Measurements from ENCODE around the gene ROBO1. TPM values are rescaled to one million over a fixed set of nuclear protein-coding genes. Genes with fewer than 3 reads are reported as not detected.
"Not testable (repeated sequence)": the region's sequence is repeated elsewhere in the genome, so short reads cannot be mapped to it uniquely, and the experiment has no call there.

The ROBO1 gene
- total RNA-seq, result 0.11 TPM in 1 of 2 replicates, not detected in the other

DNA sequence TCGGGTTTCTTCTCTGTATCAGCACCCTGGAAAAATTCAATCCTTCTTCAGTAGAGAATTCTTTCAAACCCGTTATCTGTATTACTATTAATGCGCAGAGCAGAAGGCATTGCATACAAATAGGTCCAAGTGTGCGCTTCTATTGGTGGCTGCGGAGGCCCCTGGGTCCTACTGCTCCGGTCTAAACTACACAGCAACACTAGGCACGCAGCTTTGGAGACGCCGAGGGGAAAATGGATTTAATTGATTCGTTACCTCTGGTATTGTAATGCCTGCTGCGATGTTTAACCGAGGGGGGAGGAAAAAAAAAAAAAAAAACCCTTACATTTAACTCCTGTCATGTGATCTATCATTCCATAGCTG lies at the start of gene ROBO1:
Gene ROBO1 (minus strand): TSS at position 94 of the 363 bp plus-strand sequence.
- intact Hi-C loops (cut with micrococcal nuclease), result no loop called here

DNA sequence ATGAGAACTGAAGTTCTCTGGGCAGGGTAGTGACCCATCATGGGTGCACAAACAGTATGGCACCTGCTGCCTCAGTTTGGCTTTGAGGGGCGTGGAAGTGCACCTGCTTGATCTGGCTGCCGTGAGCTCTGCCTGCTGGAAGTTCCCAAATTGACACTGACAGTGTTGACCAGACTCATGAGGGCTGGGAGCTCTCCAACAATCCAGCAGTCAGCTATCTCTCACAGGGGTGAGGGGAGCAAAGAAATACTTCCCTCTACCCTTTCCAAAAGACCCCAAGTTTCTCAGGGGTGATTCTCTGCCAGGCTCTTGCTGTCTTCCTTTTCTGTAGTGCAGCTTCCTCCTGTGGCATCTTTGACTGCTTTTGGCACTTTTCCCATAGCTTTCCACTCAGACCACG lies 49.4 kb upstream of the ROBO1 start:
- intact Hi-C loops (cut with micrococcal nuclease), result no loop called here

DNA sequence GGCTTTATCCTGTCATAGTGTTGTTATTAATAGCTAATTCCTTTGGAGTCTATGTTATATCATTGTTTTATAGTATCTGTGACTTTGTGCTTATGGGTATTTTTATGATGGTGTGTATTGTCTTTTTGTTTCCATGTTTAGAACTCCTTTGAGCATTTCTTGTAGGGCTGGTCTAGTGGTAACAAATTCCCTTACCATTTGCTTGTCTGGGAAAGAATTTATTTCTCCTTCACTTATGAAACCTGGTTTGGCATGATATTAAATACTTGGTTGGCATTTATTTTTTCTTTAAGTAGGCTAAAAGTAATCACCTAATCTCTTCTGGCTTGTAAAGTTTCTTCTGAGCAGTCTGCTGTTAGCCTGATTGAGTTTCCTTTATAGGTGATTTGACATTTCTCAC lies 47.7 kb upstream of the ROBO1 start:
- intact Hi-C loops (cut with micrococcal nuclease), result no loop called here

DNA sequence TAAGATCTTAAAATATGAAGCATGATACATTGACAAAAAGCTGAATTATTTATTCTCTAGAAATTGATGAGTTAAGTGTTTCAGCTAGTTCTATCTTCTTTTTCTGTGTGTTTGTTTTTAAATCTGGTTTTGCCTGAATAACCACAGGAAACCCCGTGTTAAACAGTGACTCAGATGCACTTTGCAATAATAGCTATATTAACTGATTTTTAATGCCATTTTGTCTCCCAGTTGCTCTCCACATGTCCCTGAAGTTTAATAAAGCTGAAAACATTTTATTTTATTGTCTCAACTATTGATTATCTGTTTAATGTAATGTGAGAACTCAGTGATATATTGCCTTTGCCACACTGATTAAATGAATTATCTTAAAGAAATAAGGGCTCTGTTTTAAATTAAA lies 42.8 kb upstream of the ROBO1 start:
- intact Hi-C loops (cut with micrococcal nuclease), result no loop called here

DNA sequence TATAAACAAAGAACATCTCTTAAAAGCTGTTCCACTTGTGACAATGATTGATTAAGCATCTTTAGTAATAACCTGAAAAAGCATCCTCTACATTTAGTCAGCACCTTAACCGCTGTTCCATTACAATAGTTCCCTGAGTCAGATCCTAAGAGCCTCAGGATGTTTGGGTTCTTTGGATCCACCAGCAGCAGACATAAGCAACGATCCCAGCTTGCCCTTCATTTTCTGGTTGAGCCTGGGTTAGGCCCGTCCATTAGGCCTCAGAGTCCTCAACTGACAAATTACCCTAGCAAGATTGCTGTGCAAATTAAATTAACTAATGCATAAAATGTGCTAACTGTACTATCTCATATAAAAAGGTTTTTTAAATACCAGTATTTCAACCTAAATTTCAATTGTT lies 42.3 kb upstream of the ROBO1 start:
- intact Hi-C loops (cut with micrococcal nuclease), result no loop called here

DNA sequence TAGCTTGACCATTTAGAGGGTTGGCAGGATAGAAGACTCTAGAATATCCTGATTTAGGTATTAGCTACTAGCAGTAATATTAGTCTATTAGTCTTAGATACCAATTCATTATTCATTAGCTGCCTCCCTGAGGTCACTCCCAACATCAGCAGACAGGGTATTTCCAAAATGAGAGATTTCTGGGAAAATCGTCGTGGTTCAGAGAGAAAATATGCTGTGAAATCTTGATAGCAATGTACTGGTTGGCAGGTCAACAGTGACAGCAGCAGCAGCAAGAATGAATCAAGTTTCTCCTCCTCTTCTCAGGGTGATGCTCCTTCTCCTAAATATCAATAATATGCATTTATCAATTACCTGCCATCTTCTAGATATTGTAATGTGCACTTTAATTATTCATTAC lies 41.3 kb upstream of the ROBO1 start:
- intact Hi-C loops (cut with micrococcal nuclease), result no loop called here

DNA sequence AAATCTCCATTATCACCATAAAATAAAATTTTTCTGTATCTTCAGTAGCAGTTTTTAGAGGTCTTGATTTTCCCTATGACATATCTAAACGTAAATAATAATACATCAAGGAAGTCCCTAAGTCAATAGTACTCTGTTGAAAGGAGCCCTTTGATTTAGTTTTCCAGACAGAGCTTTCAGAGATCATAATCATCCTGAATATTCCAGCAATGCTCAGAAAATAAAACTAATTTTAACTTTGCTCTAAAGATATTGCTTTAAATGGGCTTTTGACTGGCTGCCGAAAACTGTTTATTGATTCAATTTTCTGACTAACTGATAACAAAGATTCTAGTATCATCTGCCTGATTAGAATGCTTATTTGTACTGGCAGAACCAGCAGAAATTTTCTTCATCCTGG lies 40.7 kb upstream of the ROBO1 start:
- intact Hi-C loops (cut with micrococcal nuclease), result no loop called here

DNA sequence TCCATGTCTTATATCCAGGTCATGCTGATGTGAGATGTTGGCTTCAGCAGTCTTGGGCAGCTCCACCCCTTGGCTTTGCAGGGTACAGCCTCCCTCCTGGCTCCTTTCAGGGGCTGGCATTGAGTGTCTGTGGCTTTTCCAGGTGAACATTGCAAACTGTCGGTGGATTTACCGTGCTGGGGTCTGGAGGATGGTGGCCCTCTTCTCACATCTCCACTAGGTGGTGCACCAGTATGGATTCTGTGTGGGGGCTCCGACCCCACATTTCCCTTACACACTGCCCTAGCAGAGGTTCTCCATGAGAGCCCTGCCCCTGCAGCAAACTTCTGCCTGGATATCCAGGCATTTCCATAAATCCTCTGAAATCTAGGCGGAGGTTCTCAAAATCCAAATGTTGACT lies 22.4 kb upstream of the ROBO1 start:
- intact Hi-C loops (cut with micrococcal nuclease), result not testable (repeated sequence)

DNA sequence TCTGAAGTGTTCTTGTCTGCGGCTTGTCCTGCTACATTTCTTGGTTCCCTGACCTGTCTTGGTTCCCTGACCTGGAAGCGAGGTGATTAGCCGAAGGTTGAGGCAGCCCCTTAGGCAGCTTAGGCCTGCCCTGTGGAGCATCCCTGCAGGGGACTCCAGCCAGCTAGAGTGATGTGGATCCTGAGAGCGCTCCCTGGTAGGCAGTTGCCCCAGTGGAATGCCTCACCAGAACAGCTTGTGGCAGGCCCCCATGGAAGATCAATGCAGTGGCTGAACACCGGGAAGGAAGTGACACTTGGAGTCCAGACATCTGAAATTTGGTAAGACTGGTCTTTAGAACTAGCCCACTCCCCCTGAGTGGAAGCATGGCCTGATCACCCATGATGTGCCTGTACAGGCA lies 5.5 kb upstream of the ROBO1 start:
- intact Hi-C loops (cut with micrococcal nuclease), result no loop called here

DNA sequence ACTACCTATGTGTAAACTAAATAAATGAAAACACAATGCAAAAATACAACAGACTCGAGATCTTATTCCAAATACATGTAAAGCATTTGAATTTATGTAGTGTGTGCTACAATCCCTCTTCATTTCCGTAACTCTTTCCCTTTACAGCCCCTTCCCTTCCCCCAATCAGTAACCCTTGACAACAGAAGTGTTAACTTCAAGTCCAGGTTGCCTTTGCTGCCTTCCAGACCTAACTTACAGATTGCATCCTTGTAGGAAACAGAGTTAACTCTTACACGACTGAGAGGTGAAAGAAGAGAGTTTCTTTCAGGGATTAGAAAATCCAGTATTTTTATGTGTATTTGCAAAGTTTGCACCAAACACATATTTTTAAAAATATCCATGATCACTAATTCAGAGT lies 1.4 kb upstream of the ROBO1 start:
- intact Hi-C loops (cut with micrococcal nuclease), result no loop called here

DNA sequence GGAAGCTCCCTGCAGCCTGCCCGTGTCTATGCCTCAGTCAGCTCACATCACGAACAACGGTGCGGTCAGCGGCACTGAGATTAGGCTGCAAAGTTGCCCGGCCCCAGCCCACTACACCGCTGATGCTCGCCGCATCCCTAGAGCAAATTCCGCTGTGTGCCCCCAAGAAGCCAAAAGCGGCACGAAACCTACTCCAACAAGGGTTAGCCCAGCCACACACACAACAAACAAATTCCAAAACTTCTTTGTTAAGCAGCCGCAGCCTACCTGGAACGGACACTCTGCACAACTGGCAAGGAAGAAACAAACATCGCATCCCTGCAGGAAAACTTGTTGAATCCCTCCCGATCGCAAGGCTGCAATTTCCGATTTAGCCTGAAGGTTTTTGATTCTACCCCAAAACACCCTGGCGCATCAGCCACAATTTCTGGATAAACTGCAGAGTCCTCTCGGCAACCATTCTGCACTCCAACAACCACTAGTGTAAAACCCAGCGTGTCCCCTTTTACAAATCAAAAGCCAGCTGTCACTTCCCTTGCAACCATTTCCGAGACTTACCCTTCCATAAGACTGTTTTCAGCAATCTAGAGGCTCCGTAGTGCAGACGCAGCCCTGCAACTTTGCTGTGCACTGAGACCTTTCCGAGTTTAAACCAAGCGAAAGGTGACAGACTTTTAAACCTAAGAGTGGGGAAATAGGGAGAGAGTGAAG lies 449 bp downstream of the ROBO1 start:
- intact Hi-C loops (cut with micrococcal nuclease), result no loop called here

DNA sequence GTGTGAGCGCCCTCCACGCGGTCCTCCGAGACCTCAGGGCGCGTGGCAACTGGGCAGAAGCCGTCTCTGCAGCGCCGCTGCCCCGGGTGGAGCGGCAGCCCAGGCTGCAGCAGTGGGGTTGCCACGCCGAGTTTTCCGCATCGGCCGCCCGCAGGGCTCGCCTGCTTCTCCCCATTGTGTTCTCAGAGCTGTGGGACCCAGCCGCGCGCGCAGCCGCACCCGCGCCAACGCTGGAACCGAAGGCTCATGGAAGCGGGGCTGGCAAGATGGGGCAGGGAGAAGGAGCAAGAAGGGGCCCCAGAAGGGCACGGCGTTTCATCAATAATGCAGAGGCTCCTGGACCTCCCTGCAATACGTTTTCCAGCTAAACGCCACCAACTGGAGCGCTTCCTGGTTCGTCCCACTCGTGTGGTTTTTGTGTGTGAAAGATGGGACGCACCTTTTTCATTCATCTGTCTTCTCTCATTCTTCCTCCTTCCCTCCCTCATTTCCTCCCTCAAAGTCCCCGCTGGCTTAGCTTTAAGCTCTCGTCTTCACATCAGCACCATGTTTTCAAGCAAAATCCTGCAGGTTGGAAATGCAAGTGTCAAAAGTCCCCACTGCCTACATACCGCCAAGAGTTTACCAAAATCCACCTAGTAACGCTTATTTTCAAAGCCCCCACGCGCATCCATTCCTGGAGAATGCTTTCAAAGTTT lies 1.2 kb downstream of the ROBO1 start:
- intact Hi-C loops (cut with micrococcal nuclease), result no loop called here

DNA sequence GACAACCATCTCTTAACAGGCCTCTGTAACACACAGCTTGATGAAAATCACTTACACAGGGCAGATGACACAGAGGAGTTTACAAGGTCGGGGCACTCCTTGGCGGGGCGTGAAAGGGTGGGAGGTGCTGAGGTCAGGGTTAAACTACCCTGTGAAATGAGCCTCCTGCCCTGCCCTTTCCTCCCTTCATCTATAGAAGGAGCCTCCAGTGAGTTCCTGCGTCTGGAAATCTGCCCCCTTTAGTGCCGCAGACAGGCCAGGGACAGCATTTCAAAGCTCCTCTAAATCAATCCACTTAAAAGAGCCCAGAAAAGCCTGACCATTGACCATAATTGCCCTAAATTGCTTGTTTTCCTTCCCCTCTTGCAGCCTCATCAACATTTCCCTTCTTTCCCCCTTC lies 1.9 kb downstream of the ROBO1 start:
- intact Hi-C loops (cut with micrococcal nuclease), result no loop called here

DNA sequence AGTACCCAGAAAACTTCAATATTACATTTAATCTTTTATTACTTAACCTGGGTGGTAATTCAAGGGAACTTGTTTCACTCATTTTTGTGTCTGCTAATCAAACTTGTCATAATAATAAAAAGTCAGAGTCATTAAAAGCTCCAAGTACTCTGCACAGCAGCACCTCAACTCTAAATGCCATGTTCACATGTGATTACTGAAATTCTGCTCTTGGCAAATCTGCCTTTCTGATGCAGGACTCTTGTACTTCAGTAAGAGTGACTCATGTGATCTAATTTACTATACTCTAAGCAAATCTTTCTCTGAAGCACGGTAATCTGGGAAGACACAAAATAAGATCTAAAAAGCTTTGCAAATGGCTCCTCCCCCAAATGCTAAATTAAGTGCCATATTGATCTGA lies 6.4 kb downstream of the ROBO1 start:
- intact Hi-C loops (cut with micrococcal nuclease), result no loop called here

DNA sequence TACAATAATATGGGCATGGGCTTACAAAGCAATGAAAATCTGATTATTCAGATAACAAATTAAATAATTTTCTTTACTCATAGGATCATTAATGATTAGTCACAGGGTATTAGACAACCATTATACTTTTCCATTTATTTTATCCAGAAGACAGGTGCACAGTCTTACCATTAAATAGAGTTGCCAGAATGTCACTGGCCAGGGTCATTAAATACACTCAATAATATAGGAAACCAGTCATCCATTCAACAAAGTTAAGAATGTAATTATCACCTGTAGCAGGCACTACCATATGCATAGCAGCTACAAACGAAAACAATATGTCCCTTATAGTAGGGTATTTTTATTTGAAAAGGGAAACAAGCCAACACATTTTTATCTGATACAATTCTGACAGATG lies 16.1 kb downstream of the ROBO1 start:
- intact Hi-C loops (cut with micrococcal nuclease), result no loop called here

DNA sequence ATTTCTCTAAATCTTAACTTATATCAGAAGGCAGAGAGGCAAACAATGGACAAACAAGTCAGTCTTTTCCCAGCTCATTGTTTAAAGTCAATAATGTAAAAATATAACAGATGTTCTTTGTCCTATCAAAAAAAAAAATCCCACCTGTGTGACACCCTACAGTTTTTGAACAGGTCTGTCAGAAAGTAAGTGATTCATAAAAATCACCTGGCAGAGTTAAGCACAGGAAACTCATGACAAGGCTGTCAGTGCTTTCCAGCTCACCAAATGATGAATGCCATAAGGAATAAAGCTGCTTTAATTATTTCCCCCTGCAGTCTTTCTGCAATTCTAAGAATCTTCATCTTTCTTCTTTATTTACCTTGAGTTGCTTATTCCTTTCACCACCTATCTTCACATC lies 30.3 kb downstream of the ROBO1 start:
- intact Hi-C loops (cut with micrococcal nuclease), result no loop called here

DNA sequence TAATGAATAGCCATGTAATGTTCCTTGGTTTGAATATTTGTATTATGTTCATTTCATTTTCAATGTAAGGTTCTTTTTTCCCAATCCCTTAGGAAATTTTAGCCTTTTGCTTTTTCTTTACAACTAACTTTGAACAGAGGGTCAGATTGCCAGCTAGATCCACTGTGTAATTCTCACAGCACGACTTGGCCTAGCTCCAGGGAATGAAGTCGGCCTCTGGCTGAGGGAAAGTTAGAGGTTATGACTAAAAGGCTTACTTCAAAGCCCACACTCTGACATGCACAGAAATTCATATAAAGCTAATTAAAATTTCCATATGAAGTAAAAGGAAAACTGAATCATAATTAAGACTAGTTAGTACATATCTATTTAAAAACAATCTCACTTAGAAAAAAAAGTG lies 38.7 kb downstream of the ROBO1 start:
- intact Hi-C loops (cut with micrococcal nuclease), result no loop called here

DNA sequence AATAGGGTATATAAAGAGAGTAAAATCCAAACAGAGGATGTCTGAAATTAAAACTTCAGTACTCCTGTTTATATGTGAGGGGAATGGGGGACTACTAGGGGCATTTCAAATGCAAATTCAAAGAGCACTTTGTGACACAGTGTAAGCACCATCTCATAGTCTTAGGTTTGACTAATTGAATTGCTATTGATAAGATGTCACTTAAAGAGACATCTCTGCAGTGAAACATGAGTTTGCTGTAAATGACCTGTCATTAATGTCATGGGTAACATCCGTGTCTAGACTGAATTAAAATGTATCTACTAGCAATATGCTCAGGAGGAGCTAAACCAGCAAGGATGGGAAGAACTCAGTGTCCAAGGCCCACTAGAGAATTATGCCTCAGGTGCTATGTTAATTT lies 41.0 kb downstream of the ROBO1 start:
- intact Hi-C loops (cut with micrococcal nuclease), result no loop called here

DNA sequence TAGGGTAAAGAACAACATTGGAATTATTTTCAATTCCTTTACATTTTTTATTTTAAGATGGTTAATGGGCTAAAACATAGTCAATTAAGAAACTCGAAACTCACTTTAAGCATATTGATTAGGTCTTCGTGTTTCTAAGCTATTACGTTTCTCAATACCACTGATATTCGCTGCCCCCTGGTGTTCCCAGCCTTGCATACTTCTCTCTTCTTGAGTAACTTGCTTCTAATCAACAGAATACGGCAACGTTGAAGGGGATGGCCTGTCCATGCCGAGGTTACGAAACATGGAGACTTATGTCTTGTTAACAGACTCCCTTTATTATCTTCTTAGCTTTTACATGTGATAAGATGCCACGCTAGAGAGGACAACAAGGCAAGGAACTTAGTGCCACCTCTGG lies 43.6 kb downstream of the ROBO1 start:
- intact Hi-C loops (cut with micrococcal nuclease), result no loop called here

DNA sequence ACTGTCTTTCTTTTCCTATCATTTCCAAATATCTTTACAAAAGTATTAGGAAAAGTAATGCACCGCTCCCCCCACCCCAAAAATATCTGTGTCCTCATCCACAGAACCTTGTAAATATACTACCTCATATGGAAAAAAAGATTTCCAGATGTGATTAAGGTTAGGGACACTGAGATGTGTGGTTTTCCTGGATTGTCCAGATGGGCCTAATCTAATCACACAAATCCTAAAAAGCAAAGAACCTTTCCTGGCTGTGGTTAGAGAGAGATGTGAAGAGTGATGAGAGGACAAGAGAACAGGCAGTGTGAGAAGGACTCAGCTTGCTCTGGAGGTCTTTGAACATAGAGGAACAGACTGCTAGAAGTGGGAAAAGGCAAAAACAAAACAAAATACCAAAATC lies 77.7 kb downstream of the ROBO1 start:
- intact Hi-C loops (cut with micrococcal nuclease), result no loop called here

DNA sequence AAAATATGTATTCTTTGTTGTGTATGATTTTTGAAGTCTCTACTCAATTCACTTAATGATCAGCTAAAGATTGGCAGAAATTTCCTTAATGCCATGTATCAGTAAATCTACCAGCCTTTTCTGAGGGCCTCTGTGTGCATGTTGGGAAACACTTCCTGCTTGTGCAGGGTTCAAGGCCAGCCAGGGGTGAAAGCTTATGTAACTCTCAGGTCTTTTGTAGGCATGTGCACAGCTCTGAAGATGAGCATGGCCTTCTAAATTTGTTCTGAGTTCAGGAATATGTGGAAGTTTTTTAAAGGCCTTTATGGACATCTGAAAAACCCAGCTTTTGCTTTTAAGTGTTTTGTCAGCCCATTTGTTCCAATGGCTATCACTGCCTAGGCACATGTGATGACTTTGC lies 82.7 kb downstream of the ROBO1 start:
- intact Hi-C loops (cut with micrococcal nuclease), result no loop called here

DNA sequence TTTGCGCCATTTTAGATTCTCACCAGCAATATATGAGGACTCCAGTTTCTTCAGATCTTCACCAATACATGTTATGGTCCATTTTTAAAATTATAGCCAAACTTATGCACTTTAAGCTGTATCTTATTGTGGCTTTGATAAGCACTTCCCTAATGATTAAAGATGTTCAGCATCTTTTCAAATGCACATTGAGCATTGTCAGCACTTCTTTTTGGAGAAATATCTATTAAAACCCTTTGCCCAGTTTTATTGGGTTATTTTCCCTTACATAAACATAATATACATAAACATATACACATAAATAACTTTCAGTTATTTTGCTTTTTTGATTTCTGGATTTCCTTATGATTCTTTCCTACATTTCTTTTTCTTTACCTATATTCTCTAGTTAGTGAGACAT lies 83.8 kb downstream of the ROBO1 start:
- intact Hi-C loops (cut with micrococcal nuclease), result no loop called here

DNA sequence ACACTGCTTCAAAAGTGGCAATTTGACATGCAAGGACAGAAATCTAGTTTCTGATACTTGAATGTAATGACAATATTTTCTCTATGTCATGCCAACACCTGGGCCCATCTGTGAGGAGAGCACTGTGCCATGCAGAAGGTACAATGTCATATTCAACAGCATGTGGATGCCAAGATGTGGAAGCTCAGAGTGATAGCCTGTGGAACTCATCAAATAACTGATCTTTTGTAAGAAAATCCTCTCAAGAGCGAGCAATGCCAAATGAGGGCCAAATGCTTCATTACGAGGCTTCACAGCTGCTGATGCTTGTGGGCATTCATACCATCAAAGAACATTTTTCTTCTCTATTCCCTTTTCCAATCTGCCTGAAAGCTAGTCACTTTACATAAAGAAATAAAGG lies 95.1 kb downstream of the ROBO1 start:
- intact Hi-C loops (cut with micrococcal nuclease), result no loop called here

Measured in T-helper 2 cell treated with Interferon-gamma antibody and Interleukin-4, amounts not matched to agents 100 ng/mL and 5 ng/mL, for 36 hours (primary cell).